ENCODE data around the gene C11orf65. TPM values are rescaled to one million over a fixed set of nuclear protein-coding genes. Genes with fewer than 3 reads are reported as not detected.
A peak's percentile ranks its signal among the peaks of the same experiment; 100 is the strongest.
"Not testable (repeated sequence)": the region's sequence is repeated elsewhere in the genome, so short reads cannot be mapped to it uniquely, and the experiment has no call there.

Gene C11orf65
- total and polyA plus RNA-seq, 4 experiments from 2014 or later: 0.30 to 1.0 (median 0.93) TPM; not detected in 1

- H3K27me3 Mint-ChIP-seq: peaks cover 0 to 4% of the 10 kb centered on the region in 2 donors
- intact Hi-C loops (cut with micrococcal nuclease): no loop called here
- DNase-seq: no peak
Measured at GRCh38 chr11:108432783-108433182, 34.5 kb downstream of the C11orf65 start.

GRCh38 chr11:108431997-108432396 is 35.3 kb downstream of the C11orf65 start:
- DNase-seq: no peak
- Histone ChIP-seq H3K27ac (ENCODE audit: low read depth, low read length) (no peak overlapping the region), H3K4me3 (ENCODE audit: low read length in 2 of 2) (no peak overlapping the region), H3K9me3 (ENCODE audit: control insufficient read depth in 1 of 2, low read length in 2 of 2) (no peaks in the 10 kb centered on the region), H3K27me3 (ENCODE audit: insufficient read depth, low read length) (no peaks in the 10 kb centered on the region), H3K4me1 (ENCODE audit: insufficient read depth, low read length) (no peaks in the 10 kb centered on the region), H3K36me3 (ENCODE audit: insufficient read depth, low read length) (no peaks in the 10 kb centered on the region)
- ChIA-PET CTCF (ENCODE audit: partially characterized antibody) (no interaction called here), POLR2A (ENCODE audit: partially characterized antibody) (no interaction called here)
- Mint-ChIP-seq H3K9me3 (peaks cover 0 to 8% (median 4%) of the 10 kb centered on the region in 8 donors), H3K27ac (no peak overlapping the region), H3K36me3 (peaks cover 0 to 4% of the 10 kb centered on the region in 2 donors), H3K27me3 (peaks cover 0 to 4% of the 10 kb centered on the region in 2 donors), H3K4me3 (no peak overlapping the region), H3K4me1 (no peaks in the 10 kb centered on the region)
- intact Hi-C loops (cut with micrococcal nuclease): no loop called here

More at GRCh38 chr11:108432783-108433182, 34.5 kb downstream of the C11orf65 start:
- peaks cover 0 to 7% (median 3%) of the 10 kb centered on the region in 8 donors for H3K9me3 Mint-ChIP-seq
- no peak overlapping the region for H3K27ac Mint-ChIP-seq
- Histone ChIP-seq H3K4me1 (ENCODE audit: insufficient read depth, low read length) (no peaks in the 10 kb centered on the region), H3K36me3 (ENCODE audit: insufficient read depth, low read length) (no peaks in the 10 kb centered on the region), H3K27me3 (ENCODE audit: insufficient read depth, low read length) (no peaks in the 10 kb centered on the region), H3K9me3 (ENCODE audit: control insufficient read depth in 1 of 2, low read length in 2 of 2) (no peaks in the 10 kb centered on the region), H3K27ac (ENCODE audit: low read depth, low read length) (no peak overlapping the region), H3K4me3 (ENCODE audit: low read length in 2 of 2) (no peak overlapping the region)
- ChIA-PET CTCF (ENCODE audit: partially characterized antibody) (no interaction called here), POLR2A (ENCODE audit: partially characterized antibody) (no interaction called here)
- H3K4me3 Mint-ChIP-seq: no peak overlapping the region
- H3K4me1 Mint-ChIP-seq: no peaks in the 10 kb centered on the region
- H3K36me3 Mint-ChIP-seq: peaks cover 0 to 4% of the 10 kb centered on the region in 2 donors

- no peaks in the 10 kb centered on the region for H3K4me1 Mint-ChIP-seq
- POLR2A ChIA-PET (ENCODE audit: partially characterized antibody): no interaction called here
- H3K4me1 ChIP-seq (ENCODE audit: insufficient read depth, low read length): no peaks in the 10 kb centered on the region
- no peak overlapping the region for H3K27ac ChIP-seq (ENCODE audit: low read depth, low read length)
- peaks cover 0 to 4% of the 10 kb centered on the region in 2 donors for H3K36me3 Mint-ChIP-seq
- CTCF ChIA-PET (ENCODE audit: partially characterized antibody): no interaction called here
- intact Hi-C loops (cut with micrococcal nuclease): no loop called here
- no peak overlapping the region for H3K4me3 Mint-ChIP-seq
- H3K9me3 Mint-ChIP-seq: peaks cover 0 to 10% (median 5%) of the 10 kb centered on the region in 8 donors
- no peak overlapping the region for H3K4me3 ChIP-seq (ENCODE audit: low read length in 2 of 2)
- no peaks in the 10 kb centered on the region for H3K27me3 ChIP-seq (ENCODE audit: insufficient read depth, low read length)
- H3K9me3 ChIP-seq (ENCODE audit: control insufficient read depth in 1 of 2, low read length in 2 of 2): no peaks in the 10 kb centered on the region
- H3K27ac Mint-ChIP-seq: no peak overlapping the region
- no peak for DNase-seq
- H3K36me3 ChIP-seq (ENCODE audit: insufficient read depth, low read length): no peaks in the 10 kb centered on the region
- peaks cover 0 to 2% of the 10 kb centered on the region in 2 donors for H3K27me3 Mint-ChIP-seq
Measured at GRCh38 chr11:108431370-108431769, 36.0 kb downstream of the C11orf65 start.

- H3K9me3 Mint-ChIP-seq: peaks cover 0 to 14% (median 5%) of the 10 kb centered on the region in 8 donors
- H3K36me3 ChIP-seq (ENCODE audit: insufficient read depth, low read length); H3K4me1 ChIP-seq (ENCODE audit: insufficient read depth, low read length); H3K4me1 Mint-ChIP-seq; H3K27me3 ChIP-seq (ENCODE audit: insufficient read depth, low read length); H3K27ac ChIP-seq (ENCODE audit: low read depth, low read length); H3K9me3 ChIP-seq (ENCODE audit: control insufficient read depth in 1 of 2, low read length in 2 of 2); H3K4me3 Mint-ChIP-seq; POLR2A ChIA-PET (ENCODE audit: partially characterized antibody); H3K4me3 ChIP-seq (ENCODE audit: low read length in 2 of 2); H3K27me3 Mint-ChIP-seq; H3K36me3 Mint-ChIP-seq: not testable (repeated sequence)
- peak overlapping the region in 1 of 7 donors; percentile 9 for H3K27ac Mint-ChIP-seq
- intact Hi-C loops (cut with micrococcal nuclease): loop anchor here (1.0 kb wide), 1 partner anchor 231 kb away; no protein-coding TSS in a partner anchor
- peak; percentile 27 to 44 (median 32) for DNase-seq
- CTCF ChIA-PET (ENCODE audit: partially characterized antibody): interaction anchor here (1.2 to 2.4 kb wide), 3 partner anchors 228 to 316 kb away, joined by 4 to 10 read pairs (median 4); no protein-coding TSS in a partner anchor
Measured at GRCh38 chr11:108417551-108417950, 49.8 kb downstream of the C11orf65 start.

- no peaks in the 10 kb centered on the region for H3K36me3 ChIP-seq (ENCODE audit: insufficient read depth, low read length)
- CTCF ChIA-PET (ENCODE audit: partially characterized antibody): no interaction called here
- H3K27ac ChIP-seq (ENCODE audit: low read depth, low read length): no peak overlapping the region
- Mint-ChIP-seq H3K36me3 (peaks cover 0 to 3% of the 10 kb centered on the region in 2 donors), H3K4me1 (peaks cover 0 to 3% (median 0%) of the 10 kb centered on the region in 4 donors), H3K4me3 (no peak overlapping the region), H3K27ac (no peak overlapping the region), H3K9me3 (peaks cover 0 to 12% (median 2%) of the 10 kb centered on the region in 8 donors), H3K27me3 (no peaks in the 10 kb centered on the region)
- H3K4me3 ChIP-seq (ENCODE audit: low read length in 2 of 2): no peak overlapping the region
- no peak for DNase-seq
- POLR2A ChIA-PET (ENCODE audit: partially characterized antibody): no interaction called here
- H3K9me3 ChIP-seq (ENCODE audit: control insufficient read depth in 1 of 2, low read length in 2 of 2): no peaks in the 10 kb centered on the region
- no peaks in the 10 kb centered on the region for H3K4me1 ChIP-seq (ENCODE audit: insufficient read depth, low read length)
- intact Hi-C loops (cut with micrococcal nuclease): no loop called here
- no peaks in the 10 kb centered on the region for H3K27me3 ChIP-seq (ENCODE audit: insufficient read depth, low read length)
Measured at GRCh38 chr11:108414958-108415357, 52.4 kb downstream of the C11orf65 start.

- DNase-seq: no peak
- intact Hi-C loops (cut with micrococcal nuclease): no loop called here
Measured at GRCh38 chr11:108405706-108406105, 61.6 kb downstream of the C11orf65 start.

GRCh38 chr11:108403052-108403451 is 64.3 kb downstream of the C11orf65 start:
- H3K27ac ChIP-seq (ENCODE audit: low read depth, low read length): no peak overlapping the region
- ChIA-PET CTCF (ENCODE audit: partially characterized antibody) (no interaction called here), POLR2A (ENCODE audit: partially characterized antibody) (no interaction called here)
- Mint-ChIP-seq H3K27me3 (no peaks in the 10 kb centered on the region), H3K4me3 (no peak overlapping the region), H3K9me3 (no peaks in the 10 kb centered on the region), H3K36me3 (no peaks in the 10 kb centered on the region), H3K4me1 (no peaks in the 10 kb centered on the region), H3K27ac (no peak overlapping the region)
- no peaks in the 10 kb centered on the region for H3K27me3 ChIP-seq (ENCODE audit: insufficient read depth, low read length)
- no peaks in the 10 kb centered on the region for H3K4me1 ChIP-seq (ENCODE audit: insufficient read depth, low read length)
- DNase-seq: no peak
- H3K9me3 ChIP-seq (ENCODE audit: control insufficient read depth in 1 of 2, low read length in 2 of 2): no peaks in the 10 kb centered on the region
- H3K36me3 ChIP-seq (ENCODE audit: insufficient read depth, low read length): no peaks in the 10 kb centered on the region
- intact Hi-C loops (cut with micrococcal nuclease): no loop called here
- no peak overlapping the region for H3K4me3 ChIP-seq (ENCODE audit: low read length in 2 of 2)

More at GRCh38 chr11:108405706-108406105, 61.6 kb downstream of the C11orf65 start:
- H3K27ac Mint-ChIP-seq: no peak overlapping the region
- peaks cover 0 to 3% (median 0%) of the 10 kb centered on the region in 4 donors for H3K4me1 Mint-ChIP-seq
- H3K9me3 Mint-ChIP-seq: peaks cover 0 to 4% (median 0%) of the 10 kb centered on the region in 8 donors
- no peaks in the 10 kb centered on the region for H3K36me3 Mint-ChIP-seq
- H3K9me3 ChIP-seq (ENCODE audit: control insufficient read depth in 1 of 2, low read length in 2 of 2): no peaks in the 10 kb centered on the region
- H3K27me3 ChIP-seq (ENCODE audit: insufficient read depth, low read length): no peaks in the 10 kb centered on the region
- ChIA-PET POLR2A (ENCODE audit: partially characterized antibody) (no interaction called here), CTCF (ENCODE audit: partially characterized antibody) (no interaction called here)
- H3K27me3 Mint-ChIP-seq: peaks cover 0 to 2% of the 10 kb centered on the region in 2 donors
- H3K4me3 ChIP-seq (ENCODE audit: low read length in 2 of 2): no peak overlapping the region
- no peaks in the 10 kb centered on the region for H3K36me3 ChIP-seq (ENCODE audit: insufficient read depth, low read length)
- H3K4me1 ChIP-seq (ENCODE audit: insufficient read depth, low read length): no peaks in the 10 kb centered on the region
- no peak overlapping the region for H3K4me3 Mint-ChIP-seq
- no peak overlapping the region for H3K27ac ChIP-seq (ENCODE audit: low read depth, low read length)

- Histone ChIP-seq H3K9me3 (ENCODE audit: control insufficient read depth in 1 of 2, low read length in 2 of 2) (no peaks in the 10 kb centered on the region), H3K36me3 (ENCODE audit: insufficient read depth, low read length) (no peaks in the 10 kb centered on the region), H3K4me1 (ENCODE audit: insufficient read depth, low read length) (no peaks in the 10 kb centered on the region), H3K27me3 (ENCODE audit: insufficient read depth, low read length) (no peaks in the 10 kb centered on the region), H3K27ac (ENCODE audit: low read depth, low read length) (no peak overlapping the region), H3K4me3 (ENCODE audit: low read length in 2 of 2) (no peak overlapping the region)
- ChIA-PET POLR2A (ENCODE audit: partially characterized antibody) (no interaction called here), CTCF (ENCODE audit: partially characterized antibody) (no interaction called here)
- no peaks in the 10 kb centered on the region for H3K36me3 Mint-ChIP-seq
- no peaks in the 10 kb centered on the region for H3K4me1 Mint-ChIP-seq
- no peak for DNase-seq
- H3K9me3 Mint-ChIP-seq: no peaks in the 10 kb centered on the region
- H3K27me3 Mint-ChIP-seq: no peaks in the 10 kb centered on the region
- intact Hi-C loops (cut with micrococcal nuclease): no loop called here
- H3K4me3 Mint-ChIP-seq: no peak overlapping the region
- H3K27ac Mint-ChIP-seq: no peak overlapping the region
Measured at GRCh38 chr11:108402241-108402640, 65.1 kb downstream of the C11orf65 start.

Measured in CD4-positive, alpha-beta memory T cell (primary cell).